Chondrocyte (in vitro differentiated cells): Measurements from ENCODE around the gene TSPO. TPM values are rescaled to one million over a fixed set of nuclear protein-coding genes. Genes with fewer than 3 reads are reported as not detected.

Source experiments
- DNase-seq: peaks from one replicate; pipeline ENCODE4 v3.0.0; 2021; ENCODE audit warnings: mixed read lengths, low spot score
- H3K27ac Mint-ChIP-seq: one replicate; pipeline ENCODE4 v1.8.0; 2021; ENCODE audit warnings: mild to moderate bottlenecking, moderate library complexity, mixed read lengths; ENCODE audit not compliant: unreplicated experiment
- H3K27me3 Mint-ChIP-seq: 2 replicates; pipeline ENCODE4 v1.8.0; 2021; ENCODE audit warnings: low read depth, mixed read lengths
- H3K36me3 Mint-ChIP-seq: 2 replicates; pipeline ENCODE4 v1.8.0; 2021; ENCODE audit warnings: low read depth, mixed read lengths
- H3K4me1 Mint-ChIP-seq: 2 replicates; pipeline ENCODE4 v1.8.0; 2021; ENCODE audit warnings: low read depth, mild to moderate bottlenecking, mixed read lengths
- H3K4me3 Mint-ChIP-seq: one replicate; pipeline ENCODE4 v1.8.0; 2021; ENCODE audit warnings: mild to moderate bottlenecking, moderate library complexity, mixed read lengths; ENCODE audit not compliant: unreplicated experiment
- H3K9me3 Mint-ChIP-seq: 2 replicates; pipeline ENCODE4 v1.8.0; 2021; ENCODE audit warnings: low read depth, mixed read lengths
- CTCF ChIP-seq: fragments of 200-600 bp; sonication (generic); IDR thresholded peaks from 2 replicates; pipeline ENCODE4 v1.5.0; 2021; ENCODE audit warnings: antibody characterized with exemption, mild to moderate bottlenecking, moderate library complexity
- total RNA-seq: library from RNA; stranded (reverse); gene quantifications from 3 replicates; pipeline ENCODE4 v1.2.1, GENCODE V29; 2021

TSPO gene
- total RNA-seq, 1 donor from 2014 or later = 288 TPM

- H3K9me3 Mint-ChIP-seq = no peaks in the 10 kb centered on the region
- peaks cover 30% of the 10 kb centered on the region for H3K4me1 Mint-ChIP-seq
- no peak for DNase-seq
- TF ChIP-seq CTCF = no peak
- peak overlapping the region; percentile 66 for H3K27ac Mint-ChIP-seq
- H3K27me3 Mint-ChIP-seq = no peaks in the 10 kb centered on the region
- H3K4me3 Mint-ChIP-seq = no peak overlapping the region
- H3K36me3 Mint-ChIP-seq = peaks cover 9% of the 10 kb centered on the region
These were observed 7.6 kb downstream of the TSPO start for GRCh38 chr22:43158778-43159483.

DNA sequence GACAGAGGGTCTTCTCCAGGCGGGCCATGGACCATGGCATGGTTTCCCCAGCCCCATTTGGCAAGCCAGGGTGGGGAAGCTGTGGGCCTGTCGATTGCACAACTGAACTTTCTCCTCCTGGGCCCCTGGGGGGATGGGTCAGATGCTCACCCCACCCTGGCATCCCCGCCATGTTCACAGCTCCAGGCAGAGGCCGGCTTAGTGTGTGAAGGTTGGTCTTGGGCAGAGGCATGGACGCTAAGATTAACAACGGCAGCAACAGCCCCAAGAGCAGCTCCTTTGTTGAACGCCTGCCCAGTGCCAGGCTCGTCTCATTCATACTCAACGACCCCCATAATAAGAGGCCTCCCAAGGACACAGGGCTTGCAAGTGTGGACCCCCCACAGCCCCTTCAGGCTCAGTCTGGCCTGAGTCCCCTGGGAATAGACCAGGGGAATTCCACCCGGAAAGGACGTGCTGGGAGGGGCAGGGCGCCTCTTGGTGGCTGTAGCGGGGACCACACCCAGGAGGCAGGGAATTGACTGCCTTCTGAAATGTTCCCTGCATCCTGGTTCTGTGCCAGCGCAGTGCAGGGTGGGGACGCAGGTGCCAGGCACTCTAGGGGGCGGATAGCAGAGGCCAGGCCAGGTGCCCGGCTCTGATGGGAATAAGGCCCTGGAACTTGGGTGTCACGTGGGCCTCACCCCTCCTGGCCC is 8.3 kb downstream of the TSPO start:
- Mint-ChIP-seq H3K4me3 (no peak overlapping the region), H3K9me3 (no peaks in the 10 kb centered on the region), H3K36me3 (peaks cover 12% of the 10 kb centered on the region), H3K4me1 (peaks cover 28% of the 10 kb centered on the region), H3K27ac (no peak overlapping the region), H3K27me3 (no peaks in the 10 kb centered on the region)
- no peak for DNase-seq
- TF ChIP-seq CTCF = peak; percentile 65

GRCh38 chr22:43160497-43161126 is 9.3 kb downstream of the TSPO start:
- no peak overlapping the region for H3K27ac Mint-ChIP-seq
- no peak overlapping the region for H3K4me3 Mint-ChIP-seq
- H3K4me1 Mint-ChIP-seq = peaks cover 26% of the 10 kb centered on the region
- H3K27me3 Mint-ChIP-seq = no peaks in the 10 kb centered on the region
- H3K36me3 Mint-ChIP-seq = peaks cover 12% of the 10 kb centered on the region
- H3K9me3 Mint-ChIP-seq = no peaks in the 10 kb centered on the region
- TF ChIP-seq CTCF = no peak
- no peak for DNase-seq

- no peak overlapping the region for H3K4me3 Mint-ChIP-seq
- H3K4me1 Mint-ChIP-seq = peaks cover 19% of the 10 kb centered on the region
- H3K27me3 Mint-ChIP-seq = no peaks in the 10 kb centered on the region
- H3K9me3 Mint-ChIP-seq = no peaks in the 10 kb centered on the region
- H3K27ac Mint-ChIP-seq = no peak overlapping the region
- H3K36me3 Mint-ChIP-seq = peaks cover 12% of the 10 kb centered on the region
- no peak for DNase-seq
- TF ChIP-seq CTCF = no peak
These were observed 11.2 kb downstream of the TSPO start for GRCh38 chr22:43162412-43163150.
